HG02973 (cell line): ENCODE results near the gene BYSL.
A peak's percentile ranks its signal among the peaks of the same experiment; 100 is the strongest.

Experiments
- ATAC-seq: cut with Tn5 transposase; IDR thresholded peaks from one replicate; pipeline ENCODE4 v1.9.1; 2021; ENCODE audit warnings: moderate library complexity; ENCODE audit not compliant: unreplicated experiment

The BYSL gene

GRCh38 chr6:41920921-41921711, at the start of gene BYSL, which contains the start of gene MED20:
TSS of gene BYSL (plus strand) at chr6:41921499. CDS start at chr6:41921563, 64 bp downstream.
TSS of gene MED20 (minus strand) at chr6:41921139. CDS start at chr6:41921018, 121 bp downstream.
- peak; percentile 70 for ATAC-seq

GRCh38 chr6:41871691-41872090, 49.6 kb upstream of the BYSL start:
- ATAC-seq: no peak

GRCh38 chr6:41872147-41872546, 49.2 kb upstream of the BYSL start:
- ATAC-seq: no peak

GRCh38 chr6:41874741-41875140, 46.6 kb upstream of the BYSL start:
- ATAC-seq: no peak

- ATAC-seq: no peak
Observed at GRCh38 chr6:41877051-41877680, 44.1 kb upstream of the BYSL start.

GRCh38 chr6:41878246-41878645, 43.1 kb upstream of the BYSL start:
- no peak for ATAC-seq

GRCh38 chr6:41878961-41879405, 42.3 kb upstream of the BYSL start:
- no peak for ATAC-seq

- ATAC-seq: no peak
Observed at GRCh38 chr6:41881506-41881905, 39.8 kb upstream of the BYSL start.

- ATAC-seq: no peak
Observed at GRCh38 chr6:41884957-41885356, 36.3 kb upstream of the BYSL start.

GRCh38 chr6:41885930-41886329, 35.4 kb upstream of the BYSL start:
- ATAC-seq: no peak

- ATAC-seq: no peak
Observed at GRCh38 chr6:41887331-41887751, 34.0 kb upstream of the BYSL start.

- ATAC-seq: no peak
Observed at GRCh38 chr6:41892921-41893564, 28.3 kb upstream of the BYSL start.

- peak; percentile 24 for ATAC-seq
Observed at GRCh38 chr6:41894366-41895299, 26.7 kb upstream of the BYSL start.

- ATAC-seq: peak; percentile 67
Observed at GRCh38 chr6:41895300-41896233, 25.7 kb upstream of the BYSL start, which contains the start of gene USP49. TSS of gene USP49 (minus strand) at chr6:41895375. CDS start at chr6:41806983, 88,392 bp downstream.

GRCh38 chr6:41896281-41896680, 25.0 kb upstream of the BYSL start:
- ATAC-seq: no peak

GRCh38 chr6:41900861-41901260, 20.4 kb upstream of the BYSL start:
- ATAC-seq: no peak

GRCh38 chr6:41901882-41902519, 19.3 kb upstream of the BYSL start:
- ATAC-seq: no peak

- ATAC-seq: no peak
Observed at GRCh38 chr6:41909727-41910126, 11.6 kb upstream of the BYSL start.

- no peak for ATAC-seq
Observed at GRCh38 chr6:41914343-41914742, 7.0 kb upstream of the BYSL start.
